Stomach (tissue), 4 donors: Measurements from ENCODE around the gene R3HCC1L.

Experiments
- POLR2A ChIP-seq, 4 donors: fragments of 450-650 bp; IDR thresholded peaks; one replicate each; pipeline ENCODE4 v1.6.1; 2016; ENCODE audit warnings: antibody characterized with exemption in 4 of 4, control low read depth in 2 of 4, mild to moderate bottlenecking in 1 of 4, moderate library complexity in 1 of 4
- TF ChIP-seq, protein P1 (sequence below), 7 experiments: fragments of 450-650 bp in 4 of 7; fragments of 200-600 bp in 3 of 7; sonication (generic) in 3 of 7; IDR thresholded peaks; one replicate each; pipeline ENCODE4 v1.5.1; 2016 to 2019; ENCODE audit warnings: antibody characterized with exemption in 7 of 7, control low read depth in 2 of 7, mild to moderate bottlenecking in 1 of 7

DNA sequence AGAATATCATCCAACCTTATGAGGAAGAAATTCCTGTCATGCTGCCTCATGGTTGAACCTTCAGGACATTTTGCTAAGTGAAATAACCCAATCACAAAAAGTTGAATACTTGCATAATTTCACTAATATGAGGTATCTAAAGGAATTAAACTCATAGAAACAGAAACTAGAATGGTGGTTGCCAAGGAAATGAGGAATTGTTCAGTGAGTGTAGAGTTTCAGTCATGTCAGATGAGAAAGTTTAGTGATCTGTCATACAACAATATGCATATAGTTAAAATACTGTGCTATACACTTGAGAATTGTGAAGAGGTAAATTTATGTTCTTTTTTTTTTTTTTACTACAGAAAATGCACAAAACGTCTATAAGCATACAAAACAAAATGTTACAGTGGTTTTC lies 60.7 kb downstream of the R3HCC1L start:
- TF ChIP-seq POLR2A (IDR thresholded peaks at IDR 0.05) = no peak
- TF ChIP-seq, protein P1, sequence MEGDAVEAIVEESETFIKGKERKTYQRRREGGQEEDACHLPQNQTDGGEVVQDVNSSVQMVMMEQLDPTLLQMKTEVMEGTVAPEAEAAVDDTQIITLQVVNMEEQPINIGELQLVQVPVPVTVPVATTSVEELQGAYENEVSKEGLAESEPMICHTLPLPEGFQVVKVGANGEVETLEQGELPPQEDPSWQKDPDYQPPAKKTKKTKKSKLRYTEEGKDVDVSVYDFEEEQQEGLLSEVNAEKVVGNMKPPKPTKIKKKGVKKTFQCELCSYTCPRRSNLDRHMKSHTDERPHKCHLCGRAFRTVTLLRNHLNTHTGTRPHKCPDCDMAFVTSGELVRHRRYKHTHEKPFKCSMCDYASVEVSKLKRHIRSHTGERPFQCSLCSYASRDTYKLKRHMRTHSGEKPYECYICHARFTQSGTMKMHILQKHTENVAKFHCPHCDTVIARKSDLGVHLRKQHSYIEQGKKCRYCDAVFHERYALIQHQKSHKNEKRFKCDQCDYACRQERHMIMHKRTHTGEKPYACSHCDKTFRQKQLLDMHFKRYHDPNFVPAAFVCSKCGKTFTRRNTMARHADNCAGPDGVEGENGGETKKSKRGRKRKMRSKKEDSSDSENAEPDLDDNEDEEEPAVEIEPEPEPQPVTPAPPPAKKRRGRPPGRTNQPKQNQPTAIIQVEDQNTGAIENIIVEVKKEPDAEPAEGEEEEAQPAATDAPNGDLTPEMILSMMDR (IDR thresholded peaks at IDR 0.05) = no peak
